HG02588 (cell line): ENCODE results near the gene C12orf42.

Source experiments
- ATAC-seq: cut with Tn5 transposase; IDR thresholded peaks from one replicate; pipeline ENCODE4 v1.9.1; 2021; ENCODE audit warnings: mild to moderate bottlenecking, moderate library complexity; ENCODE audit not compliant: unreplicated experiment

The C12orf42 gene

GRCh38 chr12:103273645-103274044 lies 222.1 kb downstream of the C12orf42 start:
- no peak for ATAC-seq

GRCh38 chr12:103272949-103273348 lies 222.8 kb downstream of the C12orf42 start:
- no peak for ATAC-seq

GRCh38 chr12:103269946-103270345 lies 225.8 kb downstream of the C12orf42 start:
- ATAC-seq, result no peak

- no peak for ATAC-seq
Observed at GRCh38 chr12:103268831-103269514, 226.8 kb downstream of the C12orf42 start.

GRCh38 chr12:103257763-103258162 lies 238.0 kb downstream of the C12orf42 start:
- ATAC-seq, result no peak
